HG03442 (cell line): ENCODE data around the gene SMG5.

Source experiments
- ATAC-seq: cut with Tn5 transposase; IDR thresholded peaks from one replicate; pipeline ENCODE4 v1.9.1; 2021; ENCODE audit warnings: mild to moderate bottlenecking, moderate library complexity; ENCODE audit not compliant: unreplicated experiment

Gene SMG5

DNA sequence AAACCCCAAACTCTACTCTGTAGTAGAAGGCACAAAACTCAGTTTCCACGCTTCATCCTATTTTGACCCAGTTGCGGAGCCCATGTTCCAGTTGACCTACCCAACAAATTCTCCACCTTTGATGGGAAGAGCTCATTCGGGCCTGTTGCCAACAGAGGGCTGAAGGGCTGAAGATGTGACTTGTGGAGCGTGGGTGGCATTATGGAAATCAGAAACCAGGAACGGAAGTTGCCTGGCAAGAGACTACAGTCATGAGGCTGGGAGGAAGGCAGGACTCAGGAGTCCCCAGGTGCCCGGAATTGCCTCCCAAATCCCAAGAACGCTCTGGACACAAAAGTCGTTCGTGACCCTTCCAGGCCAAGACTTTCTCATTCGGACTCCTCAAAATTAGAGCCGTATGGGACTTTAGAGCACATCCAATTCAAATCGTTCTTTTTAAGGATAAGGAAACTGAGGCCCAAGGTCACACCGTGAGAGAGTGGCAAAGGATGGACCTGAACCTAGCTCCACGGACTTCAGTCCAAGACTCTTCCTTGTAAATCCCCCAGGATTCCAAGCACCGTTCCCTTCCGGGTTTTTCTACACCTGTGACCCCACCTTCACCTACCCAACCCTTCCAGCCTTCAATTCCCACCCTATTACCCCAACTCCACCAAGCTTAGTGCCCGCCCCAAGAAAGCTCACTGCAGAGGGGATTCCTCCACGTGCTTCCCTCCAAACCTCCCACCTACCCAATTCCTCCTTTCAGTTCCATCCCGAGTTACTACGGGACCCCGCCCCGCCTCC, 739 bp downstream of the SMG5 start:
- ATAC-seq: no peak

- no peak for ATAC-seq
Observed at GRCh38 chr1:156281281-156281680, 1.3 kb downstream of the SMG5 start.

DNA sequence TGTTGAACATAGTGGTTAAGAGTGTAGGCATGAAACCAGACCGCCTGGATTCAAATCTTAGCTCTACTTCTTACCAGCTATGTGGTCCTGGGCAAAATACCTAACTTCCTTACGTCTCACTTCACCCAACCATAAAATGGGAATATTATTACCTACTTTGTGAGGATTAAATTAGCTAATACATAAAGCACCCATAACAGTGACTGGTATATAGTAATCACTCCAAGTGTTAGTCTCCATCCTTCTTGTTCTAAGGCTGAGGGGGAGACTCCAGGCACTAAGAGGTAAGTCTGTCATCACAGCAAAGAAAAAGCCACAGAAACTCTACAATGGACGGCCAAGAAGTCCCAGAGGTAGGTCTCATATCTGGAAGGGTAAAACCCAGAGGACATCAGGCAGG, 2.8 kb downstream of the SMG5 start:
- no peak for ATAC-seq

DNA sequence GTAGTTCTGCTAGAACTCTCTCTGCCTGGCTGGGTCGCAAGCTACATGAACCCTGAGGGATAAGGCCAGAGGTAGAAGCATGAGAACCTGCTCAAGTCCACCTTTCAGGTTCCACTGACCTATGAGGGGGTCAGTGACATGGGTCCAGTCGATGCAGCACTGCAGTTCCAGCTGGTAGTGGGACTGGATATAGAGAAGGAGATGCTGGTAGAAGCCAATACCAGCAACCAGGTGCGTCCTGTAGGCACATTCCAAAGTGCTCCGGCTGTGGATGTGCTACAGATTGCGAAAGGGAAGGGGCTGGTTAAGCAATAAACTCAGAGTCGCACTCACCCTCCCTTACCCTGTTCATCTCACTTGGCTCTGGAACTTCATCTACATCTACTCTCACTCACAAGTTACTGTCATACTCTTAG, 5.7 kb downstream of the SMG5 start:
- no peak for ATAC-seq

DNA sequence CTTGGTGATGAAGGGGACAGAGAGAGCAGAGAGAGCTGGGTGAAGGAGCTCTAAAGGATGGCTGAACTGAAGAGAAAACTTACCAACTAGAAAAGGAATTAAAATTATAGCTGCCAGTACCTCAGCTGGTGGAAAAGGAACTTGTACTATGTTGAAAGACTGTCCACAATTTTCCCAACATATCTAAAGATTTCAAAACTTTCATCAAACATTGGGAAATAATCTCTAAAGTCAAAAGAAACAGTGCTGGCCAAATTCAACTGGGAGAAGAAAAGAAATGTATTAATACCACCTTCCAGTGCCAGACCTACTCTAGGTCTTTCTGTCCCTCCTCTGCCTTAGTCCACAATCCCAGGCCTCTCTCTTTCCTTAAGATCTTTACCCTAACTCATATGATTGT, 6.1 kb downstream of the SMG5 start:
- no peak for ATAC-seq

- no peak for ATAC-seq
Observed at GRCh38 chr1:156270314-156270713, 12.3 kb downstream of the SMG5 start.

DNA sequence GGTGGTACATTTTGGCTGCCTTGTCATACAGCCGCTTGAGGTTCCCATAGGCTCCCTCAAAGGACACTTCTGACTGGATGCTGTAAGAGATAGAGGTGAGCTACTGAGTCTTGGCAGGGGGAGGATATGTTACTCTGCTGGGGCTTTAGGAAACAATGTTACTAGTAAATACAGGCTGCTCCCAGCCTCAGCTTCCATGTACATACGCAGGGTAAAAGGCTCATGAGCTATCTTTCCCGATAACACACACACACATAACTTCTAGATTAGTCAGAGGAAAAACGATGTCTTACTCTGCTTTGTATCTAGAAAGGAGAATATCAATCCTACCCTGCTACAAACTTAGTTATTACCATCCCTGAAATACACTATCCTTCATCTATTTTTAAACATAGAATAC, 14.3 kb downstream of the SMG5 start:
- ATAC-seq: no peak

GRCh38 chr1:156266051-156266450, 16.6 kb downstream of the SMG5 start:
- no peak for ATAC-seq

DNA sequence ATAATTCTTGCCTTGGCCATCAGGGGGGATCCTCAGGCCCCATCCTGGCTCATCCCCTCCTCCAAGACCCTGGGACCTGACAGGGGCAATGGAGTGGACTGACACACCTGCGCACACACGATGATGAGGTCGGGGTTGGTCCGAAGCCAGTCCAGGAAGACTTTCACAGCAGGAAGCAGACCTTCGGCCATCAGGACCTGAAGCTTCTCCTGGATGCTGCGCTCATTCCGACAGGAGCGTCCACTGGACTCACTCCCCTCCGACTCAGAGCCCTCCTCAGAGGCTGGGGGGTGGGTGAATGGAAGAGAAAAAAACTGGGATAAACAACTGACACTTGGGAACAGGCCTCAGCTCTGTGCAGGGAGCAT, 19.4 kb downstream of the SMG5 start:
- no peak for ATAC-seq

GRCh38 chr1:156262461-156263287, 20.0 kb downstream of the SMG5 start:
- no peak for ATAC-seq

- ATAC-seq: no peak
Observed at GRCh38 chr1:156260896-156261295, 21.7 kb downstream of the SMG5 start.

DNA sequence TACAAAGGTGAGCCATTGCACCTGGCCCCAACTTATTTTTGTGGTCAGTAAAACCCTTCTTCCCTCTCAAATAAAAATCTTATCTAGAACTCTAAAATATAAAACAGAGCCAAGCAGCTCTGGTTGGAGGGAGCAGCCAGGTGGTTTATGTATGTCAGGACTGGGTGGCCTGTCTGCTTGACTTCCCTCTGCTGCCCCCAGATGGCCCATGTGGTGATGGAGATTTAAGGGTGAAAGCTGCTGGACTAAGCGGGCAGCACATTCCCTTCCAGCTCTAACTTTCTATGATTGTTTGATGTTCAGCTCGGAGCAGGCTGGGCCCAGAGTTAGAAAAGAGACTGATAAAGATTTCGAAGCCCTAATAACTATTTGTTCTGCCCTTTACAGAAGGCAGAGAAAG, 22.8 kb downstream of the SMG5 start:
- ATAC-seq: no peak

DNA sequence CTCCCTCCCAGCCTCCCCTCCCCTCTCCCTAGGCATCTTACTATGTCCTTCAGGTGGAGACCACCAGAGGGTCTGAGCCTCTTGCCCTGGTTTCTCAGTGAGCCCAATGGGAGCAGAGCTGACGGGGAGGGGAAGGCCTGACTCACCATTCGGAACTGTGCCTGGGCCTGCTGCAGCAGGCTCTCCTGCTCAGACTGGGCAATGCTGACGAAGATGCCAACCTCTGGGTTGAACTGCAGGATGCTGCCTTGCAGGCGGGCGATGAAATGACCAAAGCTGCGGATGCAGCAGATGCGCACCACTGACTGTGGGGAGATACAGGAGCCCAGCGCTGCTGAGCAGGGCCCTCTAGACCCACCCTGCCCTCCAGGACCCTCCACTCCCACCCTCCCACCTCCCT, 23.8 kb downstream of the SMG5 start:
- ATAC-seq: no peak

DNA sequence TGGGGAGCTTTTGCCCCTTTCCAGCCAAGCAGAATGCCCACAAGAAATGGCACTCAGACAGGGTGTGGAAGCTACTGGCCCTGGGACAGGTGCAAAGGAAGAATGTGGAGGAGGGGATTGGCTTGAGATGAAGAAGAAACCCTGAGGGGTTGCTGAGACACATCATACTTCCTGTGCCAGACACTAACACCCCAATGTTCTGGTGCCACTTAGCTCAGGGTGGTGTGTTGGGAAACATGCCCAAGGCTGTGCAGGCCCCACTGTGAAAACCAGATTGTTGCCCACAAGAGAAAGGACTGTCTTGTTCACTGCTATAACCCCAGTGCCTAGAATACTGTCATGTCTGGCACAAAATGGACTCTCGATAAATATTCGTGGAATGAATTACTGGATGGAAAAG, 24.9 kb downstream of the SMG5 start:
- ATAC-seq: no peak

DNA sequence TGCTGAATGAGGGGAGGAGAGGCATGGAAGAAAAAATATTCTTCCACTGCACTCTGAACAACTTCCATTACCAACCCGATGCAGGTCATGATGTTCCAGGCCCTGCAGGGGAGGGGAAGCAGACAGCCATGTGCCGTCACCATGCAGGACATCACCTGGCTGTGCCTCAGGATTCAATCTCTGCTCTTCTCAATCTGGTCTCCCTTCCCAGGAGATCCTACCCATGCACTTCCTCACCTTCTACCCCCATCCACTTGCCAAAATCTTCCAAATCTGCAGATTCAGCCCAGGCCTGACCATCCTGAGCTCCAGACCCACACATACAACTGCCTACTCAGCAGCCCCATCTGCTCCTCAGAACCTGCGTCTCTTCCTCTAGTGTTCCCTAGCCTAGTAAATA, 29.0 kb downstream of the SMG5 start:
- no peak for ATAC-seq

DNA sequence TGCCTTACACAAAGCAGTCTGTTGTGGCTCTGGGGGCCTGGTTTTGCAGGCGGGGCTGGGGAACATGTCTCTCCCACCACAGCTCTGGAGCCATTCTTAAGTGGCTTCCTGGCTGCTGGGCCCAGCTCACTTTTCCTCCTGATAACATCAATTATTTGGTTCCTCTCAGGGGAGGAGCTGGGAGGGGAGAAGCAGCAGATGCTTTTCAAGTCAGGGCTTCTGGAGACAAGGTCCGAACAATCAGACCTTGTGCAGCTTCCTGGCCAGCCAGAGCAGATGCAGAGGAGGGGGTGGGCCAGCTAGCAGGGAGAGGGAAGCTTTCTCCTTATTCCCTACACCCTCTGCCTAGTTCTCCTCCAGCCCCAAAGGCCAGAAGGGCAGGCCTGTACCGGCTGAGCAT, 31.1 kb downstream of the SMG5 start:
- no peak for ATAC-seq

DNA sequence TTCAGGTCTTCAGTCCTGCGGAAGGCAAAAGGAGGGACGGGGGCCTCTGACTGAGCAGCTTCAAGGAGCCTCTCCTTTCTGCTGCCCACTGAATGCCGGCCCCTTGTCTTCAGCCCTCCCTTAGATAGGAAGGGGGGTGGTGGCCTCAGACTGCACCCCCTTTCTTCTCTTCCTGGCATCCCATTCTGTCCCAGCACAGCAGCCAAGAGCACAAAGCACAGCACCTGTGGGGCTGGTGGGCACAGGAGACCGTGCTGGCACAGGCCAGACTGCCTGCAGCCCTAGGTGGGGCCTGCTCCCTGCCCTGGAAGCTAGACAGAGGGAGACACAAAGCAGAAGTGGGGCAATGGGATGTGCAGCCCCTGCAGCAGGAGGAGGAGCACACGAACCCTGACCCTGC, 33.0 kb downstream of the SMG5 start:
- no peak for ATAC-seq

GRCh38 chr1:156248323-156248683, 34.3 kb downstream of the SMG5 start:
- no peak for ATAC-seq

- no peak for ATAC-seq
Observed at GRCh38 chr1:156247460-156248322, 34.9 kb downstream of the SMG5 start, which contains the start of gene PAQR6. PAQR6 (minus strand) TSS chr1:156248056; CDS start chr1:156246731, 1,325 bp downstream.

DNA sequence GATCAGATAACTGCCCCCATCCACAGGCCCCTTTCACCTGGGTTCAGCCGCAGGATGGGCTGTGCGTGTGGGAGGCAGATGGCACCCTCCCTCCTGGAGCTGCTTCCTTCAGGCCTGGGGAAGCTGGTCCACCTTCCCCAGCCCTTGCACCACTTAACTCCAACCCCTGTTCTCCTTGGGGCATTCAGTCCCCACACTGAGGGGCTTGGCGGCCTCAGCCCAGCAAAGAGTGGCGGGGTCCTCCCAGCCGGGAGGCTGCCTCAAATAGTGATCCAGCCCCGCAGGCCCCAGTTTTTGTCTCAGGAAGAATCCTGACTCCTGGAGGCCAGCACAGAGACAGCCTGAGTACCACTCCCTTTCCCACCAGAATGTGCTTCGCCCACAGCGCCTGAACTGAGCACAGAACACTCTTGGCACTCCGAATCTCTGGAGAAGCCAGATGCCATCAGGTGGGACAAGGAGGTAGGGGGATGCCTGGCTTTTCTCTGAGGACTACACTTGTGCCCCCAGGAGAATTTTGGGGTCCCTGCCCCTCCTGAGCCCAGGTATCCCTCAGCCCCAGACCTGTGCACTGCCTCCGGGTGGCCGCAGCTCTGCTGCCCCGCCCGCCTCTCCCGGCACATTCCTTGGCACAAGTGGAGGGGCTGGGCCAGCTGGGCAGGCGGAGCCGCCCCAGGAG, 35.7 kb downstream of the SMG5 start:
- no peak for ATAC-seq

- ATAC-seq: no peak
Observed at GRCh38 chr1:156246241-156246780, 36.3 kb downstream of the SMG5 start.
